SKM-1 treated with dmso at 0.1 percent for 144 hours (cell line): ENCODE results near the gene FAM124B.

Experiments
- DNase-seq: peaks from one replicate; lab custom pipeline; 2025; ENCODE audit not compliant: unreplicated experiment; lab: John Stamatoyannopoulos, UW

The FAM124B gene

GRCh38 chr2:224347176-224348051 lies 54.5 kb downstream of the FAM124B start:
- no peak for DNase-seq

- no peak for DNase-seq
Observed at GRCh38 chr2:224345492-224345891, 56.4 kb downstream of the FAM124B start.

GRCh38 chr2:224343226-224343625 lies 58.7 kb downstream of the FAM124B start:
- DNase-seq, result no peak

GRCh38 chr2:224335991-224336390 lies 65.9 kb downstream of the FAM124B start:
- DNase-seq, result no peak

GRCh38 chr2:224334726-224335125 lies 67.2 kb downstream of the FAM124B start:
- no peak for DNase-seq

- DNase-seq, result no peak
Observed at GRCh38 chr2:224333726-224334482, 68.0 kb downstream of the FAM124B start.

GRCh38 chr2:224331698-224332097 lies 70.2 kb downstream of the FAM124B start:
- no peak for DNase-seq

GRCh38 chr2:224328798-224329197 lies 73.1 kb downstream of the FAM124B start:
- no peak for DNase-seq
